GM23248 (cell line): ENCODE measurements around the gene PCLAF. TPM values are rescaled to one million over a fixed set of nuclear protein-coding genes. Genes with fewer than 3 reads are reported as not detected.
"Not testable (repeated sequence)": the region's sequence is repeated elsewhere in the genome, so short reads cannot be mapped to it uniquely, and the experiment has no call there.

ENCODE experiments used
- DNase-seq: peaks from one replicate; pipeline ENCODE4 v3.0.0-alpha.2; 2015
- H2AFZ ChIP-seq: fragments of 200-600 bp; sonication (generic); 2 replicates; pipeline ENCODE4 v1.6.1; 2016; ENCODE audit warnings: antibody characterized with exemption
- H3F3A ChIP-seq: fragments of 200-600 bp; sonication (generic); 2 replicates; pipeline ENCODE4 v1.6.1; 2016; ENCODE audit warnings: mild to moderate bottlenecking, antibody characterized with exemption, mixed run types; ENCODE audit not compliant: insufficient read depth
- H3K27ac ChIP-seq: fragments of 200-600 bp; sonication (generic); 2 replicates; pipeline ENCODE4 v1.5.1; 2016; ENCODE audit warnings: mild to moderate bottlenecking
- H3K27me3 ChIP-seq: fragments of 200-600 bp; sonication (generic); replicated peaks from 2 replicates; pipeline ENCODE4 v1.6.1; 2016; ENCODE audit warnings: mild to moderate bottlenecking; ENCODE audit not compliant: insufficient read depth
- H3K36me3 ChIP-seq: fragments of 200-600 bp; sonication (generic); 2 replicates; pipeline ENCODE4 v1.6.1; 2016; ENCODE audit warnings: low read depth, mild to moderate bottlenecking
- H3K4me1 ChIP-seq: fragments of 200-600 bp; sonication (generic); 2 replicates; pipeline ENCODE4 v1.6.1; 2016; ENCODE audit warnings: mild to moderate bottlenecking; ENCODE audit not compliant: insufficient read depth
- H3K4me2 ChIP-seq: fragments of 200-600 bp; sonication (generic); one replicate; pipeline ENCODE4 v1.6.1; 2016; ENCODE audit warnings: mild to moderate bottlenecking; ENCODE audit not compliant: unreplicated experiment
- H3K4me3 ChIP-seq: fragments of 200-600 bp; sonication (generic); 2 replicates; pipeline ENCODE4 v1.5.1; 2016; ENCODE audit warnings: mild to moderate bottlenecking
- H3K79me2 ChIP-seq: fragments of 200-600 bp; sonication (generic); 2 replicates; pipeline ENCODE4 v1.6.1; 2016; ENCODE audit warnings: mild to moderate bottlenecking; ENCODE audit not compliant: insufficient read depth
- H3K9ac ChIP-seq: fragments of 200-600 bp; sonication (generic); 2 replicates; pipeline ENCODE4 v1.6.1; 2016; ENCODE audit warnings: mild to moderate bottlenecking
- H3K9me2 ChIP-seq: fragments of 200-600 bp; sonication (generic); 2 replicates; pipeline ENCODE4 v1.6.1; 2016; ENCODE audit warnings: mixed run types, mild to moderate bottlenecking, moderate library complexity; ENCODE audit not compliant: insufficient read depth
- H3K9me3 ChIP-seq: fragments of 200-600 bp; sonication (generic); one replicate; pipeline ENCODE4 v1.6.1; 2017; ENCODE audit warnings: low read depth
- H4K20me1 ChIP-seq: fragments of 200-600 bp; sonication (generic); 2 replicates; pipeline ENCODE4 v1.6.0; 2016; ENCODE audit not compliant: insufficient read depth
- EZH2 ChIP-seq: fragments of 200-600 bp; sonication (generic); IDR thresholded peaks from 2 replicates; pipeline ENCODE4 v1.6.1; 2018; ENCODE audit warnings: antibody characterized with exemption, mild to moderate bottlenecking; ENCODE audit not compliant: insufficient read depth, poor library complexity, severe bottlenecking
- EZH2phosphoT487 ChIP-seq: fragments of 200-600 bp; sonication (generic); IDR thresholded peaks from 2 replicates; pipeline ENCODE4 v1.6.1; 2018; ENCODE audit warnings: antibody characterized with exemption, moderate library complexity, mild to moderate bottlenecking, low read depth; ENCODE audit not compliant: insufficient read depth
- WGBS, 2 experiments: methylation state at CpG; one replicate each; pipeline ENCODE4 v1.1.6; 2015 to 2017; ENCODE audit warnings: low lambda C conversion rate in 2 of 2, low coverage in 1 of 2; ENCODE audit errors: missing lambda C conversion rate in 2 of 2; 5-methylcytosine and 5-hydroxymethylcytosine counted together
- in situ Hi-C: fragments of 300-500 bp; cut with MboI; formaldehyde crosslinking; loops from 2 replicates; pipeline ENCODE4 v1.15.0; 2020
- polyA plus RNA-seq: library from polyadenylated mRNA; unstranded; fragments of >200 nt; fragmentation: Nextera tagmentation; extraction: Ambion mirVana; gene quantifications from 2 replicates; pipeline ENCODE4 v1.2.1, GENCODE V29; 2016
- total RNA-seq: library from RNA; depleted of rRNA; stranded (reverse); fragments of >200 nt; shearing (Covaris generic); gene quantifications from 2 replicates; pipeline ENCODE4 v1.2.3, GENCODE V29; 2014

The PCLAF gene
- total and polyA plus RNA-seq, 2 experiments from 2014 or later, result 16.0 to 44.5 TPM

DNA sequence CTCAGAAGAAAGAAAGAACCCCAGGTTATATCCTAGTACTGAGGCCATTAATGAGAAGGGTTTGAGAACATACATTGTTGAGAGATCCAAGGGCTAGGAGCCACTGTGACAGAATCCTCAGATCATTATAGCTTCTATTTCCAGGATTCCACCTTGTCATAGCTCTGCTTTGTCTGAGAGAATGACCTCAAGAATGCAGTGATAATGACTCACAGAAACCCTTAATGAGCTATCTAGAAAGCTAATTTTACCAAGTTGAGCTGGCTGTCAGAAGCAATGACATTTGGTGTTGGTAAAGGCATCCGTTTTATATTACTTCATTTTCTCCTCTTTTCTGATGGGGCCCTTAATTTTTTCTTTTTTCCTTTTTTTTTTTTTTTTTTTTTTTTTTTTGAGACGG lies 17.3 kb upstream of the PCLAF start:
- Histone ChIP-seq H3K9me2 (no peaks in the 10 kb centered on the region), H3K27ac (no peak overlapping the region), H3K4me1 (no peaks in the 10 kb centered on the region; the same call in 1 of the 2 replicates), H3K27me3 (no peaks in the 10 kb centered on the region), H3F3A (no peaks in the 10 kb centered on the region), H3K36me3 (peaks cover 71% of the 10 kb centered on the region), H3K9ac (no peak overlapping the region), H3K4me2 (no peak overlapping the region), H3K79me2 (no peaks in the 10 kb centered on the region), H2AFZ (no peak overlapping the region), H3K9me3 (no peaks in the 10 kb centered on the region), H4K20me1 (no peaks in the 10 kb centered on the region; the same call in 1 of the 2 replicates), H3K4me3 (no peak overlapping the region)
- TF ChIP-seq EZH2phosphoT487 (no peak), EZH2 (no peak)
- WGBS, 2 experiments, result 87 to 88% methylated on average over 1 to 2 of the region's 2 CpGs
- peak; percentile 35 for DNase-seq
- in situ Hi-C loops, result no loop called here

DNA sequence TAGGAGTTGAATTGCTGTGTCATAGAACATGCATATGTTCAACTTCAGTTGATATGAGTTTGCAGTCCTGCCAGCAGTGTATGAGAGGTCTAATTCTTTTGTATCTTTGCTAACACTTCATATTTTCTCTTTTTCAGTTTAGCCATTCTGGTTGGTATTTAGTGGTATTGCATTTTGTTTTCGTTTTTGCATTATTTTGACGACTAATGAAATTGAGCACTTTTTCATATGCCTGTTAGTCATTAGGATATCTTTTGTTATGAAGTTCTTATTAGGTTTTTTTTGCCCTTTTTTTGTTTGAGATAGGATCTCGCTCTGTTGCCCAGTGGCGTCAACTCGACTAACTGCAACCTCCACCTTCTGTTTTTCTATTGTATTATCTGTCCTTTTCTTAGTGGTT lies 15.5 kb upstream of the PCLAF start:
- Histone ChIP-seq H3K27ac (no peak overlapping the region), H3K4me3 (no peak overlapping the region), H3F3A (no peaks in the 10 kb centered on the region), H3K9me2 (no peaks in the 10 kb centered on the region), H3K9me3 (no peaks in the 10 kb centered on the region), H3K4me1 (no peaks in the 10 kb centered on the region; the same call in 1 of the 2 replicates), H3K4me2 (no peak overlapping the region), H3K79me2 (peaks cover 10% of the 10 kb centered on the region), H2AFZ (no peak overlapping the region), H3K9ac (no peak overlapping the region), H3K27me3 (no peaks in the 10 kb centered on the region), H4K20me1 (no peaks in the 10 kb centered on the region; the same call in 1 of the 2 replicates), H3K36me3 (peaks cover 61% of the 10 kb centered on the region)
- TF ChIP-seq EZH2phosphoT487 (no peak), EZH2 (no peak)
- DNase-seq, result no peak
- in situ Hi-C loops, result no loop called here
- 98% methylated on average over 5 of the region's 5 CpGs for WGBS, 2 experiments

DNA sequence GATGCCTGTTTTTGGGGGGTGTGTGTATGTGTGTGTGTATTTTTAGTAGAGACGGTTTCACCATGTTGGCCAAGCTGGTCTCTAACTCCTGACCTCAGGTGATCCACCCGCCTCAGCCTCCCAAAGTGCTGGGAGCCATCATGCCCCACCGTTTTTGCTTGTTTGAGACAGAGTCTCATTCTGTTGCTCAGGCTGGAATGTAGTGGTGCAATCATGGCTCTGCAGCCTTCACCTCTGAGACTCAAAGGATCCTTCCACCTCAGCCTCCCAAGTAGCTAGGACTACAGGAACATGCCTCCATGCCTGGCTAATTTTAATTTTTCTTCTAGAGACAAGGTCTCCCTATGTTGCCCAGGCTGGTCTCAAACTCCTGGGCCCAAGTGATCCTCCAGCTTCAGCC lies 11.2 kb upstream of the PCLAF start:
- H3K9me2 ChIP-seq, in situ Hi-C loops, H3K27ac ChIP-seq, H3K4me3 ChIP-seq, H4K20me1 ChIP-seq, H3K9me3 ChIP-seq, H3K27me3 ChIP-seq, DNase-seq, H3F3A ChIP-seq, H3K9ac ChIP-seq, H3K4me2 ChIP-seq, H2AFZ ChIP-seq: not testable (repeated sequence)
- Histone ChIP-seq H3K36me3 (peaks cover 27% of the 10 kb centered on the region), H3K79me2 (peaks cover 50% of the 10 kb centered on the region), H3K4me1 (peaks cover 11% of the 10 kb centered on the region; the same call in 1 of the 2 replicates)
- 68 to 76% methylated on average over 3 of the region's 3 CpGs for WGBS, 2 experiments

- H3K4me2 ChIP-seq, result peak overlapping the region; percentile 77
Measured at GRCh38 chr15:64389036-64389435, 7.8 kb upstream of the PCLAF start.

More at GRCh38 chr15:64389036-64389435, 7.8 kb upstream of the PCLAF start:
- H3K27ac ChIP-seq, result no peak overlapping the region
- H3K79me2 ChIP-seq, result peaks cover 55% of the 10 kb centered on the region
- no peak overlapping the region for H2AFZ ChIP-seq
- TF ChIP-seq EZH2 (no peak), EZH2phosphoT487 (no peak)
- H3K4me1 ChIP-seq, result peaks cover 11% of the 10 kb centered on the region; the same call in 1 of the 2 replicates
- no peaks in the 10 kb centered on the region for H3F3A ChIP-seq
- H3K27me3 ChIP-seq, result no peaks in the 10 kb centered on the region
- in situ Hi-C loops, result no loop called here
- H3K9me2 ChIP-seq, result 0 out of 2 replicates have a peak, but pooled peaks cover 3% of the 10 kb centered on the region
- DNase-seq, result no peak
- WGBS, 2 experiments, result 90 to 93% methylated on average over 5 of the region's 5 CpGs
- H4K20me1 ChIP-seq, result no peaks in the 10 kb centered on the region; the same call in 1 of the 2 replicates
- H3K9me3 ChIP-seq, result no peaks in the 10 kb centered on the region
- H3K4me3 ChIP-seq, result peak overlapping the region; percentile 98
- H3K36me3 ChIP-seq, result 0 out of 2 replicates have a peak, but pooled peaks cover 4% of the 10 kb centered on the region
- H3K9ac ChIP-seq, result no peak overlapping the region
